SJCRH30 (cell line): ENCODE results near the gene FAM135A. TPM values are rescaled to one million over a fixed set of nuclear protein-coding genes. Genes with fewer than 3 reads are reported as not detected.
A peak's percentile ranks its signal among the peaks of the same experiment; 100 is the strongest.

Experiments used
- DNase-seq, 2 experiments: peaks; one replicate each; pipeline ENCODE4 v3.0.0-alpha.2; 2015 to 2020
- H3K27ac ChIP-seq: fragments of 250-450 bp; sonication (Bioruptor Pico); 2 replicates; pipeline ENCODE4 v1.5.1; 2020; ENCODE audit warnings: mild to moderate bottlenecking, moderate library complexity
- H3K27me3 ChIP-seq: fragments of 250-450 bp; sonication (Bioruptor Pico); 2 replicates; pipeline ENCODE4 v1.5.1; 2020; ENCODE audit warnings: mild to moderate bottlenecking, moderate library complexity
- H3K36me3 ChIP-seq: fragments of 250-450 bp; sonication (Bioruptor Pico); 2 replicates; pipeline ENCODE4 v1.5.1; 2020; ENCODE audit warnings: mild to moderate bottlenecking, moderate library complexity
- H3K4me1 ChIP-seq: fragments of 250-450 bp; sonication (Bioruptor Pico); 2 replicates; pipeline ENCODE4 v1.5.1; 2020; ENCODE audit warnings: mild to moderate bottlenecking, moderate library complexity
- H3K4me3 ChIP-seq: fragments of 250-450 bp; sonication (Bioruptor Pico); 2 replicates; pipeline ENCODE4 v1.5.1; 2020; ENCODE audit warnings: mild to moderate bottlenecking, moderate library complexity
- H3K9me3 ChIP-seq: fragments of 250-450 bp; sonication (Bioruptor Pico); replicated peaks from 2 replicates; pipeline ENCODE4 v1.5.1; 2020; ENCODE audit warnings: mild to moderate bottlenecking, moderate library complexity
- total RNA-seq: library from RNA; depleted of rRNA; stranded (reverse); fragments of >200 nt; shearing (Covaris generic); gene quantifications from 2 replicates; pipeline ENCODE4 v1.2.3, GENCODE V29; 2014; rRNA removed

Gene FAM135A
- 46.5 and 53.7 TPM in 2 replicates for total RNA-seq

DNA sequence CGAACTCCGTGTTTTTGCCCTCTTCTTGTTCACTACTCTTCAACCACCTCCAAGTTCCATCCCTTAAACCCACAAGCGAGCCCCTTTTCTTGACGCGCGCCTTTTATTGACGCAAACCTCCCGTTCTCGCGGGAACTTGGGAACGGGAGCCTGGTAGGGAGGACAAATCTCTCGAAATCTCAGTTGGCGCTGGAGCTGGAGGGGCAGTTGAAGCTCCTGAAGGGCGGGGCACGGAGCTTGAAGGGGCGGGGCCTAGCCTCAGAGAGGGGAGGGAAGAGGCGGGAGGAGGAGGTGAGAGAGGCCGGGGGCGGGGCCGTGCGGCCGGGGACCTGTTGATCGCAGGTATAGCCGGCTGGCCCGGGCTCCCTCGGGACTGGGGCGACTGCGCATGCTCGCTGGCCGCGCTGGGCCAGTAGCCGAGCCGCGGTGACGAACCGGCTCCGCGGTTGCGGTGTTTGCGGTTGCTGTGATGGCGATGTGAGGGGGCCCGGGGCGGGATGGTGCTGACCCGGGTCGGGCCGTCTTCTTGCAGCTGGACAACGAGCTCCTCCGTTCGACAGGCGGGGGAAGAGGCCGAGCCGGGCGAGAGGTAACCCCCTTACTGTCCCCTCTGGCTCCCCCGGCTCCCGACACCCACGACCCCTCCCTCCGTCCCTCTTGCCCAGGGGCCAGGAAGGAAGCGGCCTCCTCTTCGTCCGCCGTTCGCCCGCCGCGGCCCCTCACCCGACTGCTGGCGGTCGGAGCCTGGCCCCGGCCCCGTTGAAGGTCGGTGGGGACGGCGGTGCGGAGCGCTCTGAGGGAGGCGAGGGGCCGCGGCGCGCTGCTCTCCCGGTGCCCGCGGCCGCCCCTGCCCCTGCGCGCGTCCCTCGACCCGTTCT, at the start of gene FAM135A:
FAM135A (plus strand) TSS at position 395 of the 878 bp plus-strand sequence. CDS start 14,835 bp downstream, outside the sequence.
- Histone ChIP-seq H3K27me3 (no peaks in the 10 kb centered on the region), H3K4me1 (peaks cover 11% of the 10 kb centered on the region), H3K27ac (peak within 1 kb of the TSS; percentile 68), H3K4me3 (peak within 1 kb of the TSS; percentile 93), H3K9me3 (no peaks in the 10 kb centered on the region), H3K36me3 (peaks cover 3% of the 10 kb centered on the region)
- peak; percentile 99 to 100 for DNase-seq

DNA sequence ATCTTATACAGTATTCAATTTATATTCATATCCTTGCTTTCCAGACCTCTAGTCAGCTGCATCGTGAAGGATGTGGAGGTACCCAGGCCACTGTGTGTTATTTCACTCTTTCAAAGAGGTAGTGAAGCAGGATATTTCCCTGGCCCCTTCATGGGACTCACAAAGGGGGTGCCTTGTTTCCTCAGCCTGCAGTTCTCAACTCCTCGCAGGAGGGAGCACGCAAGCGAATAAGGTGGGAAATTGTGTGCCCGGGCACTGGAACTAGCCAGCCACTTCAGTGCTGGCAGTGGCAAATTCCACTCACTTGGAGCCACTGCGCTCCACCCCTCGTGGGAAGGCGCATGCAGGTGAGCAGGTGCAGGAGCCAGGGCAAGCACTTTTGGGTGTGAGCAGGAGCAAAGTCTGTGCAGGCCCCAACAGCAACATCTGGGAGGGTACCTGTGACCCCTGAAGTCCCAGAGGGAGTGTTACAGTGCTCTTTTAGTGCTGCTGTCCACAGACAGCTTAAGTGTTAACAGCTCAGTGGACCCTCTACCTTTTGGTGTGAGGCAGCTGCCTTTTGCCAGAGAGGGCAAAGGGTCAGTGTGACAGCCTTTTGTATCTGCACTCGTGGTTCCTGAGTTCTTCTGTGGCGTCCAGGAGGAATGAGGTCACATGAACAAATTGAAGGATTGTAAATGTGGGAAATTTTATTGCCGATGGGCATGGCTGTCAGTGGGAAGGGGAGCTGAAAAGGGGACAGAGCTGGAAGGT, 49.4 kb upstream of the FAM135A start:
- Histone ChIP-seq H3K4me3 (no peak overlapping the region), H3K4me1 (no peaks in the 10 kb centered on the region), H3K9me3 (no peaks in the 10 kb centered on the region), H3K27me3 (no peaks in the 10 kb centered on the region), H3K36me3 (no peaks in the 10 kb centered on the region), H3K27ac (no peak overlapping the region)
- no peak for DNase-seq

DNA sequence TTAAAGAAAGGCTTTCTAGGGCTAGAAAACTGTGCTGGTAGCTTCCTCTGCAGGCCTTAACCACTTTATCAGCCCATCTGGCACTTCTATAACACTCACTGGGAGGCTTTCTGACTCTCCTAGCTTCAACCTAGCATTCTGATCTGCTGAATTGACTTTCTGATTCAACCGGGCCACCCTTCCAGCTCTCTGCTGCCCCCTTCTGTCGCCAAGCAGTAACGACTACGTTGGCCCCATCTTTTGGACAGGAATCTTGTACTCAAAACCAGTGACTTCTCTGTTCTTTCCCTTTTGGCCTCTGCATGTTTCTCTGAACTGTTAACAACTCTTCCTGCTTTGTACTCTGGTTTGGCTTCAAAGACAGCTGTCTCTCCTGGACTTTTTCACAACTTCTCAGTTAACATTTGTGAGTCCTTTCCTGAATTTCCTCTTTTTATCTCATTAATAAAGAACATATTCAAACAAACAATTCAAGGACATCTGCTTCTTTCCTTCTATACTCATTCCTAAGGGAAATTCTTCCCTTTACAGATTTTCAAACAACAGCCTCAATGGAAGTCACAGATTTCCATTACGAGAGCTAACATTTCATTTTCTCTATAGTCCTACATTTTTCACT, 43.9 kb upstream of the FAM135A start:
- peak; percentile 72 to 89 for DNase-seq
- Histone ChIP-seq H3K4me1 (0 out of 2 replicates have a peak, but pooled peaks cover 2% of the 10 kb centered on the region), H3K36me3 (no peaks in the 10 kb centered on the region), H3K27ac (no peak overlapping the region), H3K4me3 (no peak overlapping the region), H3K27me3 (no peaks in the 10 kb centered on the region), H3K9me3 (no peaks in the 10 kb centered on the region)

DNA sequence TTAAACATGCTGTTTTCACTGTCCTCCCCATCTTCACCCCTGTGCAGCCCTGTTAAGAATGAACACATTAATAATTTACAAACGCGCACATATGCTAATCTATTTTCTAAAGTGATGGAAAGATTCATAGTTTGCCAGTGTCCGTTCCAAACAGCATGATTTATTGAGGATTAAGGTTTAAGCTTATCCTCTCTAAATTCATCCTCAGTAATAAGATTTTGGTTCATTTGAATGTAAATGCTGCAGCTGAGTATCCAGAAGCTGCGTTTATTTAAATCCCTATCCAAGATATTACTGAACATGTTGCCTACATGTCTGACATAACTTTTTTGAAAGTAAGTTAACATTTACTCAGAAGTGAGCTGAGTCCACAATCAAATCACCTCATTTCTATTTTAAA, 42.8 kb upstream of the FAM135A start:
- no peaks in the 10 kb centered on the region for H3K27me3 ChIP-seq
- H3K36me3 ChIP-seq: no peaks in the 10 kb centered on the region
- no peak overlapping the region for H3K4me3 ChIP-seq
- DNase-seq: no peak
- H3K27ac ChIP-seq: no peak overlapping the region
- H3K9me3 ChIP-seq: no peaks in the 10 kb centered on the region
- 0 out of 2 replicates have a peak, but pooled peaks cover 2% of the 10 kb centered on the region for H3K4me1 ChIP-seq

DNA sequence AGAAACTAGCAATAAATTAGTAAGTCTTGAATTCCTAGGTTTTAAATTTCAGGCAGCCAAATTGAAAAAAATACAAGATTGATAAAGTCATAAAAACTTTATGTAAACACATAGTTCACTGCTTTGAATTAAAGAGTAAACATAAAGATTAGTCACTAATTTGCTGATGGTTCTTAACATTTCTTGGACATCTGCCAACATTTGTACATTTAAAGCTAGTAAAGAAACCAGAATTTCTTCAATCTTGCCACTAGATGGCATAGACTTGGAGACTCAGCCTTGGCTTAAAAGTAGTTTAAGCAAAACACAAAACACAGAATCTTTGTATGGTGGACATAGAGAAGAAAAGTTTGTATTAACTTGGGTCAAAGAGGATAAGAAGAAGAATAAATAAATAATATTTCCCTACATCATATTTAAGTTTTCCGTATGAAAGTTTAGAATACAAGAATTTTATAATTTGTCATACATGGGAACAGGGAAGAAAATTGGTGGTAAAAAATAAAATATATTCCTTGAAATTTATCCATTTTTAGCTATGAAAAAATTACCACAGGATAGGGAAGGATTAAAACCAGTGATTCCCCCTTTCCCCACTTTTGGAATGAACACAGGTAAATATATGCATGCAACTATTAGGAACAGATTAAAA, 41.7 kb upstream of the FAM135A start:
- DNase-seq: peak in 1 of 2 experiments; percentile 83
- Histone ChIP-seq H3K9me3 (no peaks in the 10 kb centered on the region), H3K27me3 (no peaks in the 10 kb centered on the region), H3K27ac (no peak overlapping the region), H3K36me3 (no peaks in the 10 kb centered on the region), H3K4me1 (0 out of 2 replicates have a peak, but pooled peaks cover 2% of the 10 kb centered on the region), H3K4me3 (no peak overlapping the region)

DNA sequence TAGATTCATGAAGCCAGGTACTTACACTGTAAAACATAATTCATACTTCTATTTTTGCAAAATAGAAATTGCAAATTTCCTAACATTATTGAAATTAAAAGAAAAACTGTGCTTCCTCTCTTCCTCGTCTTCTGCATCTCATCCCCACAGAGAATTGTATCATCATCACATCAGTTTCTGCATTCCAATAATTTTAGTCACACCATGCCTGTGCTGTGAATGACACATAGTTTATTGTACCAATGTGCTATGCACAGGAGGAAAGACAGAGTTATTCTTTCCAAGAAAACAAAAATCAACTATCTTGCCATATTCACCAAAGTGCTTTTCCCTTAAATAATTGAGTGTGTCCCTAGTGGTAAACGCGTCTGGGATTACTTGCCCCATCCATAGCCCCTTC, 38.1 kb upstream of the FAM135A start:
- no peak overlapping the region for H3K4me3 ChIP-seq
- H3K9me3 ChIP-seq: no peaks in the 10 kb centered on the region; the same call in 1 of the 2 replicates
- H3K36me3 ChIP-seq: no peaks in the 10 kb centered on the region
- no peaks in the 10 kb centered on the region for H3K4me1 ChIP-seq
- no peaks in the 10 kb centered on the region for H3K27me3 ChIP-seq
- H3K27ac ChIP-seq: no peak overlapping the region
- DNase-seq: no peak

DNA sequence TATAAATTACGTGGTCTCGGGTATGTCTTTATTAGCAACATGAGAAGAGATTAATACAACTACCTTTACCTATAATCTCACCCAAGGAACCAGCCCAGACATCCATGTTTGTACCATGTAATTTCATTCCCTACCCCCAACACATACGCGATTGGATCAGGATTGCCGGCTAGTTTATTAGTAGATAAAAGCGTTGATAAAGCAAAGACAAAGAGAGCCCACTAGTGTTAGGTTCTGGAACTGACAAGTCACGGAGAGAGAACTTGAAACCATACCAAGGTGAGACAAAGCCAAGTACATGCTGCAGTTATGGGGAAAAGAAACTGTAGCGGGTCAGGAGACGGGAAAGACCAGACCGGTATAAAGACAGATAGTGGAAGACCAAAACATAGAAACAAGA, 37.4 kb upstream of the FAM135A start:
- Histone ChIP-seq H3K4me3 (no peak overlapping the region), H3K27ac (no peak overlapping the region), H3K4me1 (no peaks in the 10 kb centered on the region), H3K36me3 (no peaks in the 10 kb centered on the region), H3K27me3 (no peaks in the 10 kb centered on the region), H3K9me3 (no peaks in the 10 kb centered on the region; the same call in 1 of the 2 replicates)
- peak in 1 of 2 experiments; percentile 37 for DNase-seq

DNA sequence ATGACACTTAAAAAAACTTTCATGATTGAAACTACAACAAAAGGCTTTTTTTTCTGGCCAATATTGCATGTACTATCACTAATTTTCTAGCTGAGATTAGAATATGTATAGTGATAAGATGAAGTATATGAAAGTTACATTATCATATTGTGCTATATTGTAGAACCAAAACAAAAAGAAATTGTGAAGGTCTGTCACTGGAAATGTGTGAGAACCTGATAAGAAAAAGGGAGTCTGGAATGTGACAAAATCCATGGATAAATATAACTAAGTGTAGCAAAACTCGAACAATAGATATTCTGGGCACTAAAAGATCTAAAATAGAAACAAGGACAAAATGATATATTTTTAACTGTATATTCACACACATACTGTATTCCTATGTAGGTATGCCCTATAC, 36.7 kb upstream of the FAM135A start:
- H3K27me3 ChIP-seq: no peaks in the 10 kb centered on the region
- H3K4me3 ChIP-seq: no peak overlapping the region
- H3K36me3 ChIP-seq: no peaks in the 10 kb centered on the region
- no peak overlapping the region for H3K27ac ChIP-seq
- no peak for DNase-seq
- no peaks in the 10 kb centered on the region; the same call in 1 of the 2 replicates for H3K9me3 ChIP-seq
- H3K4me1 ChIP-seq: no peaks in the 10 kb centered on the region

DNA sequence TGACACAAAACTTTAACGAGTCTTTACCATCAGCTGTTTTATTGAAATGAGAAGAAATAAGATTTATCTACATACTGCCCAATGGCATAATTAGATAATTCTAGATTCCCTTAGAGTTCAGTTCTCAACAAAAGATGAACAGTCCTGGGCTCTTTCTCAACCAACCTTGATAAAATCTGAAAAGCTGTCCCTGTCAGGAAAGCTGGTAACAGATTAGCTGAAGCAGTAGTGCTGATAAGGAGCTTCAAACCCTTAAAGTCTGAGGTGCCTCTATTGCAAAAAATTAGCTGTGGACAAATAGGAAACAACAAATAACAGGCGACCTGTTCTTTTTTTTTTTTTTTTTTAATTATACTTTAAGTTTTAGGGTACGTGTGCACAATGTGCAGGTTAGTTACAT, 35.9 kb upstream of the FAM135A start:
- no peak for DNase-seq
- Histone ChIP-seq H3K27me3 (no peaks in the 10 kb centered on the region), H3K36me3 (no peaks in the 10 kb centered on the region), H3K27ac (no peak overlapping the region), H3K9me3 (no peaks in the 10 kb centered on the region; the same call in 1 of the 2 replicates), H3K4me1 (no peaks in the 10 kb centered on the region), H3K4me3 (no peak overlapping the region)

DNA sequence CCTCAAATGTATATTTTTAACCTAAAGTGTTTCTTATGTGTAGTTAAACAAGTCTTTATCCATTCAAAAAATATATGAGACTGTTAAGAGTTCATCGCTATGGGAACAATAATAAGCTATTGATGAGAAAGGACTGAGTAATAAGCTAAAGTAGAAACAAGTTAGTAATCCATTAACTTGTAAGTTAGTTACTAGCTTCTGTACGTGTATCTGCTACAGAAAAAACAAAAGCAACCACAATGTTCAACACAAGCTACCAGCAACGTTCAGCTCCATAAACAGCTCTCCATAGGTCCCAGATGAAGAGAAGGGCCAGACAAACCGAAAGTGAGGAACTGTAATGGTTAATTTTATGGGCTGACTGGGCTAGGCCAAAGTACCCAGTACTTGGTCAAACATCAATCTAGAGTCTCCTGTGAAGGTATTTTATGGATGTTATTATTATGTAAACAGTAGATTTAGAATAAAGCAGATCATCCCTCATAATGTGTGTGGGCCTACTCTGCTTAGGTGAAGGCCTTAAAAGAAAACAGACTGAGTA, 33.8 kb upstream of the FAM135A start:
- no peaks in the 10 kb centered on the region; the same call in 1 of the 2 replicates for H3K9me3 ChIP-seq
- H3K4me3 ChIP-seq: no peak overlapping the region
- no peaks in the 10 kb centered on the region for H3K4me1 ChIP-seq
- no peaks in the 10 kb centered on the region for H3K27me3 ChIP-seq
- H3K27ac ChIP-seq: no peak overlapping the region
- DNase-seq: no peak
- no peaks in the 10 kb centered on the region for H3K36me3 ChIP-seq

DNA sequence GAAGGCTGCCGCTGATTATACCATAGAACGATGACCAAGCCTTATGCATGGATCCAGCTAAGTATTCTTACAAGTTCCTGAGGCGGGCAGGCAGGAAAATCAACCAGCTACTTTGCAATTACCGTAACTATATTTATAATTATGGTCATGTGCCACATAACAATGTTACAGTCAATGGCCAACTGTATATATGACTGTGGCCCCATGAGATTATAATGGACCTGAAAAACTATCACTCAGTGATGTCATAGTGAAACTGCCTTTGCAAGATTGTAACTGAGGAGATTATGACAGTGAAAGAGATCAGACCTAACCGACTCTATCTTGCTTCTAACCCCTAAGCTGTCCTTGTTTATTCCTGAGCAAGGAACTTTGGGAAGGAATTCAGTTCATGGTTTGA, 33.1 kb upstream of the FAM135A start:
- H3K4me3 ChIP-seq: no peak overlapping the region
- H3K27me3 ChIP-seq: no peaks in the 10 kb centered on the region

DNA sequence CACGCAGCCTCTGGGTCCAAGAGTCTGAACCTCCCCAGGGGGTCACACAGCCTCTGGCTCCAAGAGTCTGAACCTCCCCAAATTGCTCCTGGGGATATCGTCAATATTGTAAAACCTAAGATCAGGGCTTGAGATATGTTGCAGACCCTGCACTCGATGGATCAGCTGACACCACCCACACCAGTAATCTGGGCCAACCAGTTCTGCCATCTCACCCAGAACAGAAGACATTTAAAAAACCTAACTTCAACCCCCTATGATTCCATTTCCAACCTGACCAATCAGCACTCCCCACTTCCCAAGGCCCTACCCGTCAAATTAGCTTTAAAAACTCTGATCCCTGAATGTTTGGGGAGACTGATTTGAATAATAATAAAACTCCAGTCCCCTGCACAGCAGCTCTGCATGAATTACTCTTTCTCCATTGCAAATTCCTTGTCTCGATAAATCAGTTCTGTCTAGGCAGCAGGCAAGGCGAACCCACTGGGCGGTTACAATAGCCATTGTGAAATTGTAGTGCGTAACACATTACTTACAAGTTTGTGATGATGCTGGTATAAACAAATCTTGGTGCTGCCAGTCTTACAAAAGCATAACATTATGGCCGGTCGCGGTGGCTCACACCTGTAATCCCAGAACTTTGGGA, 32.4 kb upstream of the FAM135A start:
- Histone ChIP-seq H3K27me3 (no peaks in the 10 kb centered on the region), H3K4me3 (no peak overlapping the region), H3K9me3 (no peaks in the 10 kb centered on the region; the same call in 1 of the 2 replicates), H3K36me3 (no peaks in the 10 kb centered on the region), H3K27ac (no peak overlapping the region), H3K4me1 (no peaks in the 10 kb centered on the region)
- no peak for DNase-seq

More for the DNA sequence above, 33.1 kb upstream of the FAM135A start:
- Histone ChIP-seq H3K9me3 (no peaks in the 10 kb centered on the region; the same call in 1 of the 2 replicates), H3K27ac (no peak overlapping the region), H3K4me1 (no peaks in the 10 kb centered on the region), H3K36me3 (no peaks in the 10 kb centered on the region)
- DNase-seq: no peak

DNA sequence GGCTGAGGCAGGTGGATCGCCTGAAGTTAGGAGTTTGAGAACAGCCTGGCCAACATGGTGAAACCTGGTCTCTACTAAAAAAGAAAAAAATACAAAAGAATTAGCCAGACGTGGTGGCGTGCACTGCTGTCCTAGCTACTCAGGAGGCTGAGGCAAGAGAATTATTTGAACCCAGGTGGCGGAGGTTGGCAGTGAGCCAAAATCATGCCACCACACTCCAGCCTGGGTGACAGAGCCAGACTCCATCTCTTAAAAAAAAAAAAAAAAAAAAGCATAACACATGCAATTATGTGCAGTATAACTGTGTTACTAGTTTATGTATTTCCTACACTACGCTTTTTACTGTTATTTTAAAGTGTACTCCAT, 31.9 kb upstream of the FAM135A start:
- no peaks in the 10 kb centered on the region for H3K27me3 ChIP-seq
- H3K36me3 ChIP-seq: no peaks in the 10 kb centered on the region
- DNase-seq: no peak
- H3K4me3 ChIP-seq: no peak overlapping the region
- no peaks in the 10 kb centered on the region; the same call in 1 of the 2 replicates for H3K9me3 ChIP-seq
- H3K4me1 ChIP-seq: no peaks in the 10 kb centered on the region
- H3K27ac ChIP-seq: no peak overlapping the region

DNA sequence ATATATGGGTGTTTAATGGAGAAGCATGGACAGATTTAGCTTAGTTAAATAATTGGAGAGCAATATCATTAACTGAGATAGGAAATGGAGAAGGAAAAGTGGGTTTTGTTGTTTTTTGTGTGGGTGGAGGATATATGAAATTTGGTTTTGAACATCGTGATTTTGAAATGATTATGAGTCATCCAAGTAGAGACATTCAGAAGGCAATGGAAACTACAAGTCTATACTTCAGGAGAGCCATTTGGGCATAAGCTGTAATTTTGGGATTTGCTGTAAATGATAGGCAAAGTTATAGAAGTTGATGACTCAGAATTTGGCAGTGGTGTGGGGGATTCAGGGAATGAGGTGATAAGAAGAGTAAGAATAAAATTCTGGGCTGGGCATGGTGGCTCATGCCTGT, 27.4 kb upstream of the FAM135A start:
- H3K4me3 ChIP-seq: no peak overlapping the region
- DNase-seq: no peak
- no peak overlapping the region for H3K27ac ChIP-seq
- no peaks in the 10 kb centered on the region for H3K9me3 ChIP-seq
- no peaks in the 10 kb centered on the region for H3K4me1 ChIP-seq
- H3K27me3 ChIP-seq: no peaks in the 10 kb centered on the region
- no peaks in the 10 kb centered on the region for H3K36me3 ChIP-seq
